ENCODE data around the gene RNASE11.

- TF ChIP-seq EZH2 (IDR thresholded peaks at IDR 0.05; ENCODE audit: low read length) (no peak), CTCF (optimal IDR thresholded peaks at IDR 0.05 in 1 of 3, IDR thresholded peaks at IDR 0.05 in 1 of 3, conservative IDR thresholded peaks at IDR 0.05 in 1 of 3; ENCODE audit: extremely low read depth in 1 of 3, insufficient read depth in 2 of 3, low read length in 3 of 3) (no peak)
Measured at GRCh38 chr14:20607617-20608016, 19.8 kb upstream of the RNASE11 start.
